H1 (cell line): Measurements from ENCODE around the gene DDR2. TPM values are rescaled to one million over a fixed set of nuclear protein-coding genes. Genes with fewer than 3 reads are reported as not detected.

Source experiments
- CTCF ChIP-seq, 3 experiments: IDR thresholded peaks; 1 replicate in 2 of 3; 2 replicates in 1 of 3; pipeline versions ENCODE4 v1.5.1 to v1.6.1; 2011; ENCODE audit warnings: low read length in 3 of 3, mild to moderate bottlenecking in 3 of 3, inconsistent platforms in 2 of 3, low read depth in 1 of 3, moderate library complexity in 1 of 3; ENCODE audit not compliant: insufficient read depth in 1 of 3; ENCODE audit errors: control extremely low read depth in 1 of 3
- KDM4A ChIP-seq: IDR thresholded peaks from one replicate; pipeline ENCODE4 v1.7.1; 2012; ENCODE audit warnings: low read depth, mild to moderate bottlenecking, moderate library complexity, low read length, inconsistent platforms; ENCODE audit not compliant: severe bottlenecking
- MAFK ChIP-seq: IDR thresholded peaks from 2 replicates; pipeline ENCODE4 v1.6.1; 2012; ENCODE audit warnings: low read depth, mild to moderate bottlenecking, improper control_type of control experiment, low read length
- POU5F1 ChIP-seq: IDR thresholded peaks from 2 replicates; pipeline ENCODE4 v1.6.1; 2011; ENCODE audit warnings: low read depth, mild to moderate bottlenecking, low read length, moderate library complexity
- RXRA ChIP-seq: IDR thresholded peaks from 2 replicates; pipeline ENCODE4 v1.6.1; 2011; ENCODE audit warnings: low read depth, mild to moderate bottlenecking, low read length, moderate library complexity; ENCODE audit not compliant: insufficient read depth
- TCF12 ChIP-seq: IDR thresholded peaks from 2 replicates; pipeline ENCODE4 v1.6.1; 2011; ENCODE audit warnings: low read depth, mild to moderate bottlenecking, low read length
- polyA plus RNA-seq, 7 experiments: library from polyadenylated mRNA; depleted of rRNA in 3 of 7; stranded (reverse) in 5 of 7; unstranded in 2 of 7; fragments of >200 nt in 5 of 7; fragments of 200-250 nt in 2 of 7; gene quantifications; 1 replicate in 5 of 7; 2 replicates in 1 of 7; 4 replicates in 1 of 7; pipeline versions ENCODE4 v1.2.1 to v1.2.3, GENCODE V29; 2011 to 2013; ENCODE audit warnings: missing spikeins in 2 of 7, mixed read lengths in 2 of 7
- total RNA-seq: library from RNA; stranded (reverse); fragmentation: NEBNext Ultra II Directional; extraction: Animal tissue kit (Norgen Biotek cat#: 25700); gene quantifications from 2 replicates; pipeline ENCODE4 v1.2.1, GENCODE V29; 2021

DDR2 gene
- total and polyA plus RNA-seq, 2 of the 8 experiments (the other 6 are each of a cell fraction or from before 2014, with no cell fraction given) = 1.00 to 2.1 TPM

- no peak for TF ChIP-seq KDM4A
- no peak for TF ChIP-seq CTCF (IDR thresholded peaks at IDR 0.05; ENCODE audit: control extremely low read depth in 1 of 3, insufficient read depth in 1 of 3, low read depth in 1 of 3, low read length in 3 of 3)
- TF ChIP-seq RXRA = no peak
- no peak for TF ChIP-seq POU5F1
- no peak for TF ChIP-seq TCF12
- no peak for TF ChIP-seq MAFK
Measured at GRCh38 chr1:162706606-162707005, 74.3 kb downstream of the DDR2 start (continued).
